Adrenal gland (tissue), 12 donors: ENCODE results near the gene ZNF324. TPM values are rescaled to one million over a fixed set of nuclear protein-coding genes. Genes with fewer than 3 reads are reported as not detected.
A peak's percentile ranks its signal among the peaks of the same experiment; 100 is the strongest.

Source experiments
- DNase-seq, 7 donors: peaks; one replicate each; pipeline ENCODE4 v3.0.0-alpha.2; 2019 to 2020
- H3K27ac ChIP-seq, 5 donors: fragments of 200-600 bp; sonication (generic) in 4 of 5; 1 replicate in 3 of 5; 2 replicates in 2 of 5; pipeline versions ENCODE4 v1.5.1 to v1.8.0; 2016 to 2020; ENCODE audit warnings: mild to moderate bottlenecking in 1 of 5
- H3K27me3 ChIP-seq: fragments of 200-600 bp; 2 replicates; pipeline ENCODE4 v1.8.0; 2021
- H3K36me3 ChIP-seq, 2 donors: fragments of 200-600 bp; replicated peaks in 1 of 2; 1 replicate in 1 of 2; 2 replicates in 1 of 2; pipeline versions ENCODE4 v1.5.1 to v1.8.0; 2018 to 2022
- H3K4me1 ChIP-seq, 2 donors: fragments of 200-600 bp; replicated peaks in 1 of 2; 1 replicate in 1 of 2; 2 replicates in 1 of 2; pipeline versions ENCODE4 v1.5.1 to v1.8.0; 2018 to 2021
- H3K4me3 ChIP-seq, 4 donors: fragments of 200-600 bp; sonication (generic) in 3 of 4; one replicate each; pipeline ENCODE4 v1.5.1; 2016 to 2018
- H3K9me3 ChIP-seq, 3 donors: fragments of 200-600 bp; sonication (generic) in 1 of 3; replicated peaks in 1 of 3; 1 replicate in 2 of 3; 2 replicates in 1 of 3; pipeline versions ENCODE4 v1.5.1 to v1.8.0; 2016 to 2021
- CTCF ChIP-seq, 6 experiments: fragments of 450-650 bp in 4 of 6; fragments of 200-600 bp in 2 of 6; sonication (generic) in 1 of 6; IDR thresholded peaks; 1 replicate in 5 of 6; 2 replicates in 1 of 6; pipeline versions ENCODE4 v1.5.1 to v1.8.0; 2016 to 2021; ENCODE audit warnings: antibody characterized with exemption in 6 of 6, mild to moderate bottlenecking in 2 of 6, moderate library complexity in 1 of 6
- POLR2A ChIP-seq, 2 donors: fragments of 450-650 bp; IDR thresholded peaks; one replicate each; pipeline ENCODE4 v1.6.1; 2017; ENCODE audit warnings: antibody characterized with exemption in 2 of 2, mild to moderate bottlenecking in 2 of 2, moderate library complexity in 1 of 2
- WGBS, 4 donors: extraction: QIAGEN DNeasy Blood & Tissue Kit in 2 of 4; methylation state at CpG; one replicate each; pipeline versions ENCODE4 v1.1.5 to v1.1.7; 2013 to 2017; 5-methylcytosine and 5-hydroxymethylcytosine counted together
- intact Hi-C, 2 donors: fragments of 100-400 bp; cut with DNase I; formaldehyde crosslinking; loops; one replicate each; pipeline versions ENCODE4 v1.14.1 to v1.15.0; 2022 to 2023
- polyA plus RNA-seq, 3 donors: library from polyadenylated mRNA; stranded (reverse); fragments of 200-250 nt in 2 of 3; fragments of 350-450 nt in 1 of 3; fragmentation: Illumina TruSeq in 1 of 3; extraction: RNeasy Lipid Tissue Mini Kit (QIAGEN cat#74804) in 1 of 3; gene quantifications; one replicate each; pipeline ENCODE4 v1.2.3, GENCODE V29; 2013 to 2014
- total RNA-seq, 9 donors: library from RNA; depleted of rRNA in 4 of 9; stranded (reverse); fragments of >200 nt in 4 of 9; fragments of 120-200 nt in 1 of 9; fragmentation: NEBNext Ultra II Directional in 1 of 9; extraction: Animal tissue kit (Norgen Biotek cat#: 25700) in 1 of 9; gene quantifications; one replicate each; pipeline versions ENCODE4 v1.1.0 to v1.2.4, GENCODE V29; 2013 to 2023
- donor health status: healthy with polysubstance abuse.
- donor health status: Bipolar disorder and iron deficiency.
- donor health status: DM: yes; HTN: yes; CAD: no.
- donor health status: DM: no; HTN: no; CAD: no.
- donor health status: DM: no; HTN: no; CAD: no.
- donor health status: DM: yes; HTN: yes; CAD: no.

Gene ZNF324
- total and polyA plus RNA-seq, 12 donors = 2.1 to 58.3 (median 10.9) TPM

- no peaks in the 10 kb centered on the region for H3K27me3 ChIP-seq
- no peak overlapping the region for H3K27ac ChIP-seq
- no peaks in the 10 kb centered on the region for H3K9me3 ChIP-seq
- no peaks in the 10 kb centered on the region for H3K36me3 ChIP-seq
- intact Hi-C loops = no loop called here
- peaks cover 9 to 12% of the 10 kb centered on the region in 2 donors for H3K4me1 ChIP-seq
- WGBS, 4 donors = 71 to 90% (median 87%) methylated on average over 8 to 11 of the region's 11 CpGs
- no peak for DNase-seq
- TF ChIP-seq CTCF (IDR thresholded peaks at IDR 0.05) (no peak), POLR2A (IDR thresholded peaks at IDR 0.05) (no peak)
- H3K4me3 ChIP-seq = no peak overlapping the region
These were observed 42.8 kb downstream of the ZNF324 start for GRCh38 chr19:58509731-58510083.

GRCh38 chr19:58510084-58510862 is 43.4 kb downstream of the ZNF324 start:
- Histone ChIP-seq H3K9me3 (no peaks in the 10 kb centered on the region), H3K27me3 (no peaks in the 10 kb centered on the region), H3K4me3 (no peak overlapping the region), H3K4me1 (peaks cover 9 to 13% of the 10 kb centered on the region in 2 donors), H3K27ac (no peak overlapping the region), H3K36me3 (no peaks in the 10 kb centered on the region)
- 78 to 90% (median 88%) methylated on average over 7 to 8 of the region's 8 CpGs for WGBS, 4 donors
- intact Hi-C loops = no loop called here
- no peak for TF ChIP-seq CTCF (IDR thresholded peaks at IDR 0.05)
- TF ChIP-seq POLR2A (IDR thresholded peaks at IDR 0.05) = no peak
- no peak for DNase-seq

GRCh38 chr19:58511353-58512208 is 44.7 kb downstream of the ZNF324 start, which contains the start of gene SLC27A5:
SLC27A5 (minus strand) TSS chr19:58511992; CDS start chr19:58511955, 37 bp downstream.
- Histone ChIP-seq H3K36me3 (peaks cover 0 to 9% of the 10 kb centered on the region in 2 donors), H3K9me3 (no peaks in the 10 kb centered on the region), H3K27me3 (no peaks in the 10 kb centered on the region), H3K4me1 (peaks cover 9 to 13% of the 10 kb centered on the region in 2 donors), H3K4me3 (no peak within 1 kb of the TSS), H3K27ac (no peak within 1 kb of the TSS)
- intact Hi-C loops = no loop called here
- WGBS, 4 donors = 75 to 82% (median 80%) methylated on average over 8 to 25 of the region's 25 CpGs
- DNase-seq = peak in 2 of 7 donors; percentile 23 to 24
- no peak for TF ChIP-seq CTCF (IDR thresholded peaks at IDR 0.05)
- TF ChIP-seq POLR2A (IDR thresholded peaks at IDR 0.05) = no peak

GRCh38 chr19:58513213-58513693 is 46.4 kb downstream of the ZNF324 start:
- peak overlapping the region in 2 of 5 donors; percentile 56 to 80 for H3K27ac ChIP-seq
- H3K4me1 ChIP-seq = peaks cover 16 to 23% of the 10 kb centered on the region in 2 donors
- WGBS, 4 donors = 53 to 81% (median 76%) methylated on average over 4 to 10 of the region's 10 CpGs
- peak in 2 of 7 donors; percentile 47 to 66 for DNase-seq
- H3K4me3 ChIP-seq = no peak overlapping the region
- no peaks in the 10 kb centered on the region for H3K27me3 ChIP-seq
- TF ChIP-seq CTCF (IDR thresholded peaks at IDR 0.05) (no peak), POLR2A (IDR thresholded peaks at IDR 0.05) (no peak)
- H3K36me3 ChIP-seq = peaks cover 0 to 16% of the 10 kb centered on the region in 2 donors
- H3K9me3 ChIP-seq = no peaks in the 10 kb centered on the region
- intact Hi-C loops = no loop called here
